Measurements from ENCODE around the gene TSEN2.

GRCh38 chr3:12472000-12472610 is 12.2 kb upstream of the TSEN2 start:
- TF ChIP-seq ATF3 (IDR thresholded peaks at IDR 0.05), result no peak
- no peak for TF ChIP-seq CTCF (IDR thresholded peaks at IDR 0.05 in 2 of 3, conservative IDR thresholded peaks at IDR 0.05 in 1 of 3; ENCODE audit: borderline replicate concordance in 1 of 3, insufficient read depth in 1 of 3, low read depth in 2 of 3, low read length in 2 of 3)
- TF ChIP-seq RAD21 (IDR thresholded peaks at IDR 0.05; ENCODE audit: low read depth), result no peak
- TF ChIP-seq EZH2 (IDR thresholded peaks at IDR 0.05), result no peak
- no peak for TF ChIP-seq ZNF274 (IDR thresholded peaks at IDR 0.05; ENCODE audit: low read depth, low read length)
- TF ChIP-seq JUND (IDR thresholded peaks at IDR 0.05), result no peak
- TF ChIP-seq POLR2A (IDR thresholded peaks at IDR 0.05; ENCODE audit: borderline replicate concordance, extremely low read depth, insufficient read depth, insufficient read length), result no peak
- no peak for TF ChIP-seq REST (IDR thresholded peaks at IDR 0.05; ENCODE audit: low read depth)
- no peak for TF ChIP-seq EZH2phosphoT487 (IDR thresholded peaks at IDR 0.05; ENCODE audit: borderline replicate concordance)
- no peak for TF ChIP-seq POLR2AphosphoS5 (IDR thresholded peaks at IDR 0.05; ENCODE audit: low read depth, low read length)
- TF ChIP-seq EGR1 (IDR thresholded peaks at IDR 0.05; ENCODE audit: low read depth), result no peak
- TF ChIP-seq CBX3 (IDR thresholded peaks at IDR 0.05; ENCODE audit: low read depth), result no peak
- no peak for TF ChIP-seq CEBPB (IDR thresholded peaks at IDR 0.05; ENCODE audit: low read depth)

Data from HCT116 (cell line).